HG03159 (cell line): ENCODE results near the gene MSL3B.
"Not testable (repeated sequence)": the region's sequence is repeated elsewhere in the genome, so short reads cannot be mapped to it uniquely, and the experiment has no call there.

Experiments used
- ATAC-seq: cut with Tn5 transposase; IDR thresholded peaks from one replicate; pipeline ENCODE4 v1.9.1; 2021; ENCODE audit warnings: mild to moderate bottlenecking, moderate library complexity; ENCODE audit not compliant: unreplicated experiment

The MSL3B gene

DNA sequence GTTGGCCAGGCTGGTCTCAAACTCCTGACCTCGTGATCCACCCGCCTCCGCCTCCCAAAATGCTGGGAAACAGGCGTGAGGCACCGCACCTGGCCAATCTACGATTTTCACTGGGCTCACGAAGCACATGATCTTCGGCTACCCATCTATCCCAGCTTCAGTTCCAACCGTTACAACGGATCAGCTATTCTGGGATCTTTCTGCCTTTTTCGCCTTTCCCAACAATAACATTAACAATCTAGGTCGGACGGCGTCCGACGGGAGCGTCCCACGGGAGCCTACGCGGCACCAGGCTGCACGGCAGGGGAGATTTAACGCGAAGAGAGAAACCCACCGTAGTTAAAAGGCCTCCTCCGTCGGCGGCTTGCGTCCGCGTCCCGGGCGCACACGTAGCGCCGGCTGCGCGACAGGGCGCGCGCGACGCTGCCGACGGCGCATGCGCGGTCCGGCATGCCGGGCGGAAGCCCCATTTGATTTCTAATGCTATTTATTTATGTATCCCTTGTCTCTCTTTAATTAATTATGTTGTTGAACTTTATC, at the start of gene MSL3B:
Gene MSL3B, minus strand, starts transcription at position 394 of the 540 bp plus-strand sequence.
- peak; percentile 70 for ATAC-seq

DNA sequence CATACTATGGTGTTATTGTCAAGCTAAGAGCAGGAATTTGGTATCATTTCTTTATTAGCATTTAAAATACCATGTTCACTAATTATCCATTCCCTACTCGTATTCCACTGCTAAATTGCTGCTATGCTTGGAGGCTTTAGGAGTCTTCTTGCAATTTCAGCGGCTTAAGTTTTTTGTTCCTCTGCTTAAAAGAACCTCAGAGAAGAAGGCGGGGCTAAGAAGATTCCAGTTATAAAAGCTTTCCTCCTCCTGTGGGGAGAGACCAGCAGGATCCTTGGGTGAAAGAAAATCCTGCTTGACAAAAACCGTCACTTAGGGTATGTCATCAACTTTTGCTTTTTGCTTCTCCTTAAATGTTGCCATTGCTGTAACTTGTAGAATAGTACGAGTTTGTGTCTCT, 48.9 kb upstream of the MSL3B start, which contains the start of gene TRPM8:
Gene TRPM8, plus strand, starts transcription at position 258 of the 400 bp plus-strand sequence. CDS start 9,165 bp downstream, outside the sequence.
- ATAC-seq = no peak

DNA sequence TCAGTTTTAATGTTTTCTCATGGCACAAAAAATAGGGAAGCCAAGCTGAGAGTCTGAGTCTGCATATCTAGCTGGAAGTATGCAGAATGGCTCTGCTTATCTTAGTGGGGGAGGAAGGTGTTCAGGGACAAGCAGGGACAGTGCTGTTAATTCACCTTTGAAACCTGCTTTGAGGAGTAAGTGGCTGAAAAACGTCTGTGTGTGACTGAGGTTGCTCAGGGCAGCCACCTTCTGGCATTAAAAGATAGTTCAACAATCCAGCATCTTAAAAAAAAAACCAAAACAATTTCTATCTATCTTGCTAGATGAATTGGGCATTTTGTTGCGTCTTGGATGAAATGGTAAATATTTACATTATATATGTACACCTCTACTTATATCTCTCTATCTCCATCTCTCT, 46.9 kb upstream of the MSL3B start:
- ATAC-seq = no peak

DNA sequence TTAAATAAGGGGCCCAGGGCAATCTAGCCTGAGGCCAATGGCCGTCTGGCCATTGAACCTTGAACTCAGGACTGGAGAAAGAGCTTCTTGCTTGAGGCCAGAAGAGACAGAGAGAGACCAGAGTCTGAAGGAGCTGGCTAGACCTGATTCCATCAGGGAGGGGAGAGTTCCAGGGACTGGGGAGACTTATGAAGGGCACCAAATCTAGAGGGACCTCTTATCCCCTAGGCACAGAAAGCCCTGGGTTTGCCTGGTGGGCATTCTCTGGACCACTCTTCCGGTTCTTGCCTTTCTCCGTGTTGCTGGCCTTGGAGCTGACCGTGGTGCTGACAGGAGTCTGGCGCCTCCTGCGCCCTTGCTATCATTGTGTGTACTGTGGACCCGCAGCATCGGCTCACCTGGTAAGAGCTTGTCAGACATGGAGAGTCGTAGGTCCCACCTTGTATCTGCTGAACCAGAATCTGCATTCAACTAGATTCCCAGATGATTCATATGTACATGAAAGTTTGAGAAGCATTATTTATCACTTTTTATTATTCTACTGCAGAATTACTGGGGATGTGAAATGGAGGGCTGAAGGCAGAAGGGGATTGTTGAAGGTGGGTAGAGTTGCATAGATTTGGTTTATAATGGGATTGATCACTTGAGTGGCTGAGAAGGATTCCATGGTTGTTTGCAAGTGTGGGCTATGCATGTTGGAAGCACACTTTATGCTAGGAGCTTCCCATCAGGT, 44.7 kb upstream of the MSL3B start:
- ATAC-seq = no peak

DNA sequence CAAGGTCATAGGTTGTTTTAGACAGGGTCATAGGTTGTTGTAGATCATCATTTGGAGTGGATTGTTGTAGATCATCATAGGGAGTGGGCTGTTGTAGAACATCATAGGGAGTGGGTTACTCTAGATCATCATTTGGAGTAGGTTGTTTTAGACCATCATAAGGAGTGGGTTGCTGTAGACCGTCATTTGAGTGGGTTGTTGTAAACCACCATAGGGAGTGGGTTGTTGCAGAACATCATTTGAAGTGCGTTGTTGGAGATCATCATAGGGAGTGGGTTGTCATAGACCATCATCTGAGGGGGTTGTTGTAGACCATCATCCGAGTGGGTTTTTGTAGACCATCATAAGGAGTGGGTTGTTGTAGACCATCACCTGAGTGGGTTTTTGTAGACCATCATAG, 39.4 kb upstream of the MSL3B start:
- ATAC-seq = no peak

DNA sequence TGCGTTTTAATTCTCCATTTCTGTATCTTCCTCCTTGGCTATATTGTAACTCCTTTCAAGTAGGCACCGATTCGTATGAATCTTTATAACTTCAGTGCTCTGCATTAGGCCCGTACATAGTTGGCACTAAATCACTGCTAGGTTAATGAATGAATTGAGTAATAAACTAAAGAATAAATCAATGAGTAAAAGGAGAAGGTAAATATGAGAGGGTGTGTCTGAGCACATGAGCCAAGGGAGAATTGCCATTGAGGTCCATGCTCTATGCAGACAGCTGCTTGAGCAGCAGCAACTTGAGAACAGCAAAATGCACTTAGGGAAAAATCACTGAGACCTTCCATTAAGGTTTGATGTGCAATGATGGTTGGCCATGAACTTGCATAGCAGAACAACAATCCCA, 37.8 kb upstream of the MSL3B start:
- ATAC-seq = no peak

DNA sequence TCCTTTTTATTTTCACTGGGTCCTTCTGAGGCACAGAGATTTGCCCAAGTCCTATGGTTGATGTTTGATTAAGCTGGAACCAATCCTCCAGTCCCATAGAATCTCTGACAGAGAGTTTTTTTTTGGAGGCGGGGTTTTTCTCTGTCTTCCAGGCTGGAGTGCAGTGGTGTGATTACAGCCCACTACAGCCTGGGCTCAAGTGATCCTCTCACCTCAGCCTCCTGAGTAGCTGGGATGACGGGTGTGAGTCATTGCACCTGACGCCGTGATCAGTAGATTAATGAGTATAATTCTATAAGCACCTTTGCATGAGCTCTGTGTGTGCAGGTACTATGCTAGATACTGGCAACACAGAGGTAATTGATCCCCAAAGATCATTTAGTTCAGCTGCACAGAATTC, 33.7 kb upstream of the MSL3B start:
- no peak for ATAC-seq

DNA sequence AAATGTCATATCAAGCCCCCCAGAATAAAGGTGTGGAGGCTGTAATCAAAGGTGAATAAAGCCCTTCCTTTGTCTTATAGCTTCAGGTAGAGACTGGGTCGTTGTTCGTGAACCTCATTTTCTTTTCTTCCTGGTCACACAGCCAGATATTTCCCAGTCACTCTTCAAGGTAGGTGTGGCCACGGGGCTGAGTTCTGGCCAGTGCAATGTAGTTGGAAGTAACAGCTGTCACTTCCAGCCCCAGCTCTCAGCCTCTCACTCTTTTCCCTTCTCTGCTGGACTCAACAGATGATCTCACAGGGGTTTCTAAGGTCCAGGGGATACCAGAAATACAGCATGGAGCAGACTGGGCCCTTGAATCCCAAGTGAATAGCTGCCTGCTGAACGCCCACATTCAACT, 33.2 kb upstream of the MSL3B start:
- no peak for ATAC-seq

DNA sequence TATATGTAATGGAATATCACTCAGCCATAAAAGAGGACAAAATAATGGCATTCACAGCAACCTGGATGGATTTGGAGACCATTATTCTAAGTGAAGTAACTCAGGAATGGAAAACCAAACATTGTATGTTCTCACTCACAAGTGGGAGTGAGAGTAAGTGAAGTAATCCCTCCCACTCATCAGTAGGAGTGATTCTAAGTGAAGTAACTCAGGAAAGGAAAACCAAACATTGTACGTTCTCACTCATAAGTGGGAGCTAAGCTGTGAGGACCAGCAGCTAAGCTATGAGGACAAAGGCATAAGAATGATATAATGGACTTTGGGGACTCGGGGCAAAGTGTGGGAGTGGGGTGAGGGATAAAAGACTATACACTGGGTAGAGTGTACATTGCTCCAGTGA, 28.1 kb upstream of the MSL3B start:
- ATAC-seq = not testable (repeated sequence)

DNA sequence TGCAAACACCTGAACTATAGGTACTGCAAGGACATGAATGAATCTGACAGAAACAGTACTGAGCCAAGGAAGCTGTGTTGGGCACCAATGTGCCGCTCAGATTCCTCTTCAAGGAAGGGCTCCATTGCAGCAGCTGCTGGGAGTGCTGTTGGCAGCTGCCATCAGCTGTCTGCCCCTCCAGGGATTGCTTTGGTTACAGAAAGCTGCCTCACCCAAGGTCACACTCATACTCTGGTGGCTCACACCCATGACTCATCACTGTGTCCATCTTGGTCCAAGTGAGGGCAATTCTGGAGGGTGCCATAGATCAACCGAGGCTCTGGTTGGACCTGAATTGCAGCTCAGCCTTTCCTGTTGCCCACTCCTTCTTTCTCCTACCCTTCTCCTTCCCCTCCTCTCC, 24.6 kb upstream of the MSL3B start:
- no peak for ATAC-seq

DNA sequence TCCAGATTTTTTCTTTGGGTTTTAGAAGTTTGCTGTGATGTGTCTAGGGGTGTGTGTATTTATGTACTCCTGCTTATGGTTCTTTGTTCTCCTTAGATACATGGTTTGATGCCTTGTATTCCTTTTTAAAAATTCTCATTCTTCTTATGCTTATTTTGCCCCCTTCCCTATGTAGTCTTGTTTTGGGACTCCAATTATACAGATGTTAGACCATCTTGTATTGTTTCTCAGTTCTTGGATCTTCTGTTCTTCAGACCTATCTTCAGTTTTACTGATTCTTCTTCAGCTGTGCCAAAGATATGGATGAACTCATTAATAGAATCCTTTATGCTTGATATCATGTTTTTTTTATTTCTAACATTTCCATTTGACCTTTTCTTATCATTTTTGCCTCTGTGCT, 14.2 kb upstream of the MSL3B start:
- no peak for ATAC-seq

DNA sequence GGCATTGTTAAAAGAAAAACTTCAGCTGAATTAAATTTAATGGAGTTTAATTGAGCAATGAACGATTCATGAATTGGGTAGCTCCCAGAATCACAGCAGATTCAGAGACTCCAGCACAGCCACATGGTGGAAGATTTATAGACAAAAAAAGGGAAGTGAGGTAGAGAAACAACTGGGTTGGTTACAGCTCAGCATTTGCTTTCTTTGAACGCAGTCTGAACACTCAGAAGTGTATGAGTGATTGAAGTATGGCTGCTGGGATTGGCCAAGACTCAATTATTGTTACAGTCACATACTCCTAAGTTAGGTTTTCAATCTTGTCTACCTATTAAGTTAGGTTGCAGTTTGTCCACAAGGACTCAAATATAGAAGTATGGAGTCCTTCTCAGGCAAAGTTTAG, 3.9 kb upstream of the MSL3B start:
- ATAC-seq = not testable (repeated sequence)

DNA sequence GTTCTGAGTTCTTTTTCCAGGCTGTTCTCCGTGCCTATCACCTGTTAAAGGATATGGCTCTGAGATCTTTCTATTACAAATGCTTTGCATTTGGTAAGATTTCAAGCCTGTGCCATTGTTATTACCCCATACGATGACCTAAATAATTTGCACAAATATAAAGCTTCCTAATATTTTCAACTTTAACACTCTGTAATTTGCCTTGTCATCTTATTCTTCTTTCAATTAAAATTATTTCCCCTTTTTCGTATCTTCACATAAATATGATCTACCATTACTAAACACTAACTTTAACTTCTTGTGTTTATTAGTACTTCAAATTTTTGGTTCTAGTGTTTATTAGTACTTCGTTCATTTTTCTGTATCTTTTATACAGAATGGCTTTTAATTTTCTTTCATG, 3.2 kb upstream of the MSL3B start:
- ATAC-seq = no peak

DNA sequence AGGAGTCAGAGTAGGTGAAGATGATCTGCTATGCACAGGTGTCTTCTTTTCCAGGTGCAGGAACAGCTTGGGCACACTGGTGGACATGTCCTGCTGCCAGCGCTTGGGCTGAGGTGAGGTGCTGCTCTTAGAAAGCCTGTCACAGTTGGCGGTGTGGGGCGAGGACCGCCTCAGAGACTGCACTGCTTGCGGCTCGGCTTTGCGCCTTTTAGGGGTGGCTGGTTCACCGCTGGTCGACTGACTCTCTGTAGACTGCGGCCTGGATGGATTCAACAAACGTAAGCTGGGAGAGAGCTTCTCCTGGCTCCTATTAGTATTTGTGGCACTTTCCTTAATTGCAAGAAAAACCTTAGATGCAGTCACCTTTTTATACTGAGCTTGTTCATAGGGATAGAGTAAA, 1.7 kb downstream of the MSL3B start:
- ATAC-seq = no peak

DNA sequence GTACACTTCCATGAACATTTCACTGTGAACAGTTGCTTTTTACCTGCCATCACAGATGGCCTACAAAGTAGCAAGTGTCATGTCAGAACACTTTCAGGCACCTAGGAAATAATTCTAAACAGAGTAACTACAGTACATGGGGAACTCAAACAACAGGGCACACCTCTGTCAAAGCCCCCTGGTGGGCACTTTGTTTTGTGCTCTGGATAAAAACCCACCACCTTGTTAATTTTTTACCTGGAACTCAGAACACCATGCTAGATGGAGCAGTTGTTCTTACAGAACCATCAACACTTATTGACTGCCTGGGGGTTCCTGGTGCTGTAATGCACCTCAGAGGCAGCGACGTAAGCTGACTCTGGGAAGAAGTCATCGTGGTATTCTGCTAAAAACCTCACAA, 2.3 kb downstream of the MSL3B start:
- no peak for ATAC-seq

DNA sequence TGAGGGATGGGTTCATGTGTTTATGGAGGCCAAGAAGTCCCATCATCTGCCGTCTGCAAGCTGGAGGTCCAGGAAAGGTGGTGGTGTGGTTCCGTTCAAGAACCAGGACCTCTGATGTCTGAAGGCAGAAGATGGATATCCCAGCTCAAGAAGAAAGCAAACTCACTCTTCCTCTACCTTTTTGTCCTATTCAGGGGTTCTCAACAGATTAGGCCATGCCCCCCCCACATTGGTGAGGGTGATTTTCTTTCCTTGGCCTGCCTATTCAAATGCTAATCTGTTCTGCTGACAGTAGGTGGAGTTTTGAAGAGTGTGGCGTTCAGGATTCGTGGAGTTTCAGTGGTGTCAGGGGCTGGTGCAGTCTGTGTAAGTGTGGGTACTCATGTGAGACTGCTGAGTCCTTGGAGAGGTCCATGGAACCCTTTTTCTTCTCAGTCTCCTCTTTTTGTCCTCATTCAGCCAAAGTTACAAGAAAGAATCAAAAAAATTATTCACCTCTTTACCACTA, 5.9 kb downstream of the MSL3B start:
- ATAC-seq = no peak

DNA sequence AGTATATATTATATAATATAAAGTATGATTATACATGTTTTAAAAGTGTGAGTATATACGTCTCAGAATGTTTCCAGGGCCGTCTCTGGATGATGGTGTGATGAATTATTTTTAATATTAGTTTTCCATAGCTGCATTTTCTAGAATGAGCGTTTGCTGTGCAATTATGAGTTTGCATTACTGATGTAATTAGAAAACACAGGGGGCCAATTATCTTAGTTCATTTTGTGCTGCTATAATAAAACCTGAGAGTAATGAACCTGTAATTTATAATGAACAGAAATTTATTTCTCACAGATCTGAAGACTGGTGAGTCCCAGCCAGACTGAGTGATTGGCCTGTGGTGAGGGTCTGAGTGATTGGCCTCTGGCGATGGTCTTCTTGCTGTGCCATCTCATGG, 9.9 kb downstream of the MSL3B start:
- no peak for ATAC-seq

DNA sequence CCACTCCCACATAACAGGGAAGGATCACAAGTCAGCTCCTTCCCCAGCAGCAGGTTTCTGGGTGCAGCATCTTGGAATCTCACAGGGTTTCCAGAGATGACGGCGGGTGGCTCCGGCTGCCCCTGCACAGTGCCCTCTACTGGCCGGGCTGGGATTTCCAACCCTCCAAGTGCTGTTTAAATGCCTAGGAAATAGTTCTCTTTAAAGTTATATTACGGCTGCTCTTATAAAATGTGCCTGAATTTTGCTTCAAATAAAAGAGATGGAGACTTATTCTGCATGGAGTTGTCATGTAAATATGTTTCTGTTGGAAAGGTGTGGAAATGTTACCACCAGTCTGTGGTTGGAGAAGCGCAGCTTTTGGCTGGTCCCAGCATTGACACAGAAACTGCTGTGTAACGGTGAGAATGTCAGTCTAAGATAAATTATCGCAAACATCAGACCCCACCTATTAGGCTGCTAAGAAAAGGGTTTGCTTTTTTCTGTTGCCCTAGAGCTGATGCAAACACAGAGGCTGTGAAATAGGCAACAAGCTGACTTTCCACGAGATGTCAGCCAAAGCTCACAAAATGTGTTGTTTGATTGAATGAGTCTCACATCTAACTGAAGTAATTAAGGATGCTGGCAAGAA, 10.6 kb downstream of the MSL3B start:
- no peak for ATAC-seq

DNA sequence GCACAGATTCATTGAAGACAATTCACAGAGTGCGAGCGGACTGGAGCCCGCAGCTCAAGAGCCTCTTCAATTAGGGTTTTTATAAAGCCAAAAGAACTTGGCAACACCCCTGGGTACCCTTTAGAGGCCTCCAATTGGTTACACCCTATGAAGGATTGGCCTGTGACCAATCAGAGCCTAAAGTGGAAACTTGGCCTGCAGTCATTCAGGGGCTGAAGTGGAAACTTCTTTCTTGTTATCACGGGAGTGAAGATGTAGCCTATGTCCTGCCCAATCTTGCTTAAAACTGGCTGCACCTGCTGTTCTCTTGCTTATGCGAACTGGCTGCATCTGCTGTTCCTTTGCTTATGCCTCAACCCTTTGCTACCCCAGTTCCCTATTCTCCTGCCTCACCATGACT, 12.0 kb downstream of the MSL3B start:
- no peak for ATAC-seq

DNA sequence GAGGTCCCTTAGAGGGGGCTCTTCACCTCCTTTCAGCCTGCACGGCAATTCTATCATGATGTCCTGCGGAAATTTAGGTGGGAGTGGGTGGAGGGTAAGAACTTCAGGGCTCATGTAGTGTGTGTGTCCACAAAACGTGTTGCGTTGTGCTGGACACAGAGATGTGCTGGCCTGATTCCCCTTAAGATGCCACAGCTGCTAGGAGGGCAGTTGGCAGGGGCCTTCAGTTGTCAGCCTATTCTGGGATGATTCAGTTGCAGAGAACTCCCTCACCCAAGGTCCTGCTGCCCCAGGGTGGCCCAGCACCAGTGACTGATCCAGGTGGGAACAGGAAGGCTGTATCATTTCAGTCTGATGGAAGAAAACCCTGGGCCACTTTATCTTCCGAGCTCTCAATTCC, 12.8 kb downstream of the MSL3B start:
- ATAC-seq = no peak

DNA sequence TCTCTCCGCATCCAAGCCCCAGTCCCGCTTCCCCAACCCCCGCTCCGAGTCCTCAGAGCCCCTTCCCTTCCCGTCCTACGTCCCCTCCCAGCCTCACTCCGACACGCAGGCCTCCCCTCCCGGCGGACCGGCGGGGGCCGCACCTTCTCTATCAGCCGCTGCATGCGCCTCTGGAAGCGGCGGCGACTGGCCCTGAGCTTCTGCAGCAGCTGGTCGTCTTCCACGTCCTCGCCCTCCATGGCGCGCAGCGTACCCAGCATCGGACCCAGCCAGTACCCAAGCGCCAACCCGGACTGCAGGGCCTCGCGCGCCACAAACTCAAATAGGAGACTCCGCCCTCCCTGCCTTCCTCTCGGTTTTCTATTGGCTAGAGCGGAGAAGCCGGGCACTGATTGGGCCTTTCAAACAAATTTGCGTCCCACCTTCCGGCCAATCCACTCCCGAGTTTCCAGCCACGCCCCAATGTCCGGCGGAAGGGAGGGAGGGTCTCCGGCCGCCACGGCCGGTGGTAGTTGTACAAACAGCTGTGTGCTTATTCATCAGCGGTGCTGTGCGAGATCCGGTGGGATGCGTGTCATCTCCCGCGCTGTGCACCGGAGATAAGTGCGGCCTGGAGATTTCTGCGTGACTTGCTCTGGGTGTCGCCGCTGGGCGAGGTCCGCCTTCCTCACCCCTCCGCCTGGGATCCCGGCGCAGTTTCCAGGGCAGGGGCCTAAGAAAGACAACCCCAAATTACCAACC, 13.8 kb downstream of the MSL3B start, which contains the start of gene HJURP:
Gene HJURP, minus strand, starts transcription at position 295 of the 741 bp plus-strand sequence. Its CDS starts 35 bp downstream, at position 260.
- peak; percentile 98 for ATAC-seq
